Measurements from ENCODE around the gene CEP135. TPM values are rescaled to one million over a fixed set of nuclear protein-coding genes. Genes with fewer than 3 reads are reported as not detected.
"Not testable (repeated sequence)": the region's sequence is repeated elsewhere in the genome, so short reads cannot be mapped to it uniquely, and the experiment has no call there.

The CEP135 gene
- polyA plus RNA-seq, 1 donor (not counting 4 experiments of a cell fraction or from before 2014, with no cell fraction given) = 5.4 TPM

DNA sequence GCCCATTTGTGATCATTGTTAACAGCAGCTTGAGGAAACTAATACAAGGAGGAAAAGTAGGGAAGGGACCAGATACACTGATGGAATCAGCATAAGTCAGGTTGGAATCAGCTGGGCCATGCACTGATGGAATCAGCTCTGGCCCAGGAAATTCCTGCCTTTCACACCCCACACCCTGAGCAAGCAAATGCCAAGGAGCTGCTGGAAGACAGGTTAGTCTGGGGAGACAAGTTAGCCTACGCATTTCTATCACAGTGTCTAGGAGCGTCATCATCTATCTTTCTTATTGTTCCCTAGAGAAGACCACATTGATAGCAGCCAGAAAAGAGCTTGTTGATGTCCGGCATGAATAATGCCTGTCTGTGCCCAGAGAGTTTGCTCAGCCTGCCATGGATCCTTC is 16.2 kb upstream of the CEP135 start:
- Histone ChIP-seq H3K9me1 (ENCODE audit: control insufficient read depth, extremely low read depth, insufficient read depth, low read length) (no peaks in the 10 kb centered on the region), H3K9ac (ENCODE audit: control insufficient read depth, extremely low read depth, insufficient read depth, low read length) (no peak overlapping the region), H3K4me1 (ENCODE audit: control insufficient read depth, extremely low read depth, insufficient read depth, low read length) (no peaks in the 10 kb centered on the region), H2AFZ (ENCODE audit: control insufficient read depth, low read length) (no peak overlapping the region), H3K9me3 (ENCODE audit: control insufficient read depth, low read depth, low read length) (no peaks in the 10 kb centered on the region), H3K4me2 (ENCODE audit: control insufficient read depth, extremely low read depth, insufficient read depth, low read depth, low read length) (no peak overlapping the region), H3K79me2 (ENCODE audit: control insufficient read depth, insufficient read depth, low read length) (no peaks in the 10 kb centered on the region), H4K20me1 (ENCODE audit: control insufficient read depth, extremely low read depth, insufficient read depth, low read length) (no peaks in the 10 kb centered on the region), H3K27ac (ENCODE audit: control insufficient read depth, insufficient read depth, low read length) (no peak overlapping the region), H3K36me3 (ENCODE audit: control insufficient read depth in 2 of 2, extremely low read depth in 1 of 2, insufficient read depth in 2 of 2, low read length in 2 of 2) (no peaks in the 10 kb centered on the region), H3K27me3 (ENCODE audit: control insufficient read depth, extremely low read depth, insufficient read depth, low read length) (no peaks in the 10 kb centered on the region), H3K4me3 (ENCODE audit: control insufficient read depth in 2 of 3, extremely low read depth in 1 of 3, insufficient read depth in 2 of 3, low read depth in 1 of 3, low read length in 3 of 3) (no peak overlapping the region)
- TF ChIP-seq CTCF (optimal IDR thresholded peaks at IDR 0.05 in 1 of 3, IDR thresholded peaks at IDR 0.05 in 1 of 3, conservative IDR thresholded peaks at IDR 0.05 in 1 of 3; ENCODE audit: extremely low read depth in 1 of 3, insufficient read depth in 2 of 3, low read length in 3 of 3) (no peak), EZH2 (IDR thresholded peaks at IDR 0.05; ENCODE audit: low read length) (no peak)
- FAIRE-seq (no peak), DNase-seq (ENCODE audit: low read depth, low spot score) (no peak)
- dilution Hi-C loops (cut with MboI; ENCODE audit: extremely low pct_ligation_motif_present, low sequenced_read_pairs) = no loop called here

GRCh38 chr4:55933611-55934010 is 15.1 kb upstream of the CEP135 start:
- TF ChIP-seq EZH2 (IDR thresholded peaks at IDR 0.05; ENCODE audit: low read length) = no peak
- no peak for TF ChIP-seq CTCF (optimal IDR thresholded peaks at IDR 0.05 in 1 of 3, IDR thresholded peaks at IDR 0.05 in 1 of 3, conservative IDR thresholded peaks at IDR 0.05 in 1 of 3; ENCODE audit: extremely low read depth in 1 of 3, insufficient read depth in 2 of 3, low read length in 3 of 3)
- peak; percentile 13 for FAIRE-seq
- H4K20me1 ChIP-seq (ENCODE audit: control insufficient read depth, extremely low read depth, insufficient read depth, low read length) = no peaks in the 10 kb centered on the region
- no peak overlapping the region for H3K4me2 ChIP-seq (ENCODE audit: control insufficient read depth, extremely low read depth, insufficient read depth, low read depth, low read length)
- no peaks in the 10 kb centered on the region for H3K9me3 ChIP-seq (ENCODE audit: control insufficient read depth, low read depth, low read length)
- no peaks in the 10 kb centered on the region for H3K36me3 ChIP-seq (ENCODE audit: control insufficient read depth in 2 of 2, extremely low read depth in 1 of 2, insufficient read depth in 2 of 2, low read length in 2 of 2)
- no peak for DNase-seq (ENCODE audit: low read depth, low spot score)
- no peaks in the 10 kb centered on the region for H3K4me1 ChIP-seq (ENCODE audit: control insufficient read depth, extremely low read depth, insufficient read depth, low read length)
- no peak overlapping the region for H3K27ac ChIP-seq (ENCODE audit: control insufficient read depth, insufficient read depth, low read length)
- no peak overlapping the region for H3K9ac ChIP-seq (ENCODE audit: control insufficient read depth, extremely low read depth, insufficient read depth, low read length)
- H2AFZ ChIP-seq (ENCODE audit: control insufficient read depth, low read length) = no peak overlapping the region
- H3K4me3 ChIP-seq (ENCODE audit: control insufficient read depth in 2 of 3, extremely low read depth in 1 of 3, insufficient read depth in 2 of 3, low read depth in 1 of 3, low read length in 3 of 3) = no peak overlapping the region
- H3K27me3 ChIP-seq (ENCODE audit: control insufficient read depth, extremely low read depth, insufficient read depth, low read length) = no peaks in the 10 kb centered on the region
- H3K79me2 ChIP-seq (ENCODE audit: control insufficient read depth, insufficient read depth, low read length) = no peaks in the 10 kb centered on the region
- dilution Hi-C loops (cut with MboI; ENCODE audit: extremely low pct_ligation_motif_present, low sequenced_read_pairs) = no loop called here
- H3K9me1 ChIP-seq (ENCODE audit: control insufficient read depth, extremely low read depth, insufficient read depth, low read length) = no peaks in the 10 kb centered on the region

DNA sequence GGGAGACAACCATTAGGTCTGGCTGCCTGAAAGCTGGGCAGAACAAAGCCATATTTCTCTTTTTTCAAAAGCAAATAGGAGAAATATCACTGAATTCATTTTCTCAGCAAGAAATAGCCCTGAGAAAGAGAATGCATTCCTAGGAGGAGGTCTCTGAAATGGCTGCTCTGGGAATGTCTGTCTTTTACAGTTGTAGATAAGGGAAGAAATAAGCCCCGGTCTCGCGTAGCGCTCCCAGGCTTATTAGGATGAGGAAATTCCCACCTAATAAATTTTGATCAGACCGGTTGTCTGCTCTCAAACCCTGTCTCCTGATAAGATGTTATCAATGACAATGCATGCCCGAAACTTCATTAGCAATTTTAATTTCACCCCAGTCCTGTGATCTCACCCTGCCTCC is 12.8 kb upstream of the CEP135 start:
- H2AFZ ChIP-seq (ENCODE audit: control insufficient read depth, low read length); H3K27ac ChIP-seq (ENCODE audit: control insufficient read depth, insufficient read depth, low read length); H3K4me3 ChIP-seq (ENCODE audit: control insufficient read depth in 2 of 3, extremely low read depth in 1 of 3, insufficient read depth in 2 of 3, low read depth in 1 of 3, low read length in 3 of 3); DNase-seq (ENCODE audit: low read depth, low spot score); H3K9me3 ChIP-seq (ENCODE audit: control insufficient read depth, low read depth, low read length); H3K27me3 ChIP-seq (ENCODE audit: control insufficient read depth, extremely low read depth, insufficient read depth, low read length); H3K9me1 ChIP-seq (ENCODE audit: control insufficient read depth, extremely low read depth, insufficient read depth, low read length); dilution Hi-C loops (cut with MboI; ENCODE audit: extremely low pct_ligation_motif_present, low sequenced_read_pairs); FAIRE-seq; H3K36me3 ChIP-seq (ENCODE audit: control insufficient read depth in 2 of 2, extremely low read depth in 1 of 2, insufficient read depth in 2 of 2, low read length in 2 of 2); H3K9ac ChIP-seq (ENCODE audit: control insufficient read depth, extremely low read depth, insufficient read depth, low read length); H3K4me2 ChIP-seq (ENCODE audit: control insufficient read depth, extremely low read depth, insufficient read depth, low read depth, low read length); H3K79me2 ChIP-seq (ENCODE audit: control insufficient read depth, insufficient read depth, low read length); H3K4me1 ChIP-seq (ENCODE audit: control insufficient read depth, extremely low read depth, insufficient read depth, low read length); H4K20me1 ChIP-seq (ENCODE audit: control insufficient read depth, extremely low read depth, insufficient read depth, low read length): not testable (repeated sequence)

All from keratinocyte (primary cell).